ENCODE results near the gene SUSD6. TPM values are rescaled to one million over a fixed set of nuclear protein-coding genes. Genes with fewer than 3 reads are reported as not detected.

The SUSD6 gene
- total and polyA plus RNA-seq, 2 donors (not counting 1 experiment from before 2014, with no cell fraction given), result 62.3 to 97.8 TPM

DNA sequence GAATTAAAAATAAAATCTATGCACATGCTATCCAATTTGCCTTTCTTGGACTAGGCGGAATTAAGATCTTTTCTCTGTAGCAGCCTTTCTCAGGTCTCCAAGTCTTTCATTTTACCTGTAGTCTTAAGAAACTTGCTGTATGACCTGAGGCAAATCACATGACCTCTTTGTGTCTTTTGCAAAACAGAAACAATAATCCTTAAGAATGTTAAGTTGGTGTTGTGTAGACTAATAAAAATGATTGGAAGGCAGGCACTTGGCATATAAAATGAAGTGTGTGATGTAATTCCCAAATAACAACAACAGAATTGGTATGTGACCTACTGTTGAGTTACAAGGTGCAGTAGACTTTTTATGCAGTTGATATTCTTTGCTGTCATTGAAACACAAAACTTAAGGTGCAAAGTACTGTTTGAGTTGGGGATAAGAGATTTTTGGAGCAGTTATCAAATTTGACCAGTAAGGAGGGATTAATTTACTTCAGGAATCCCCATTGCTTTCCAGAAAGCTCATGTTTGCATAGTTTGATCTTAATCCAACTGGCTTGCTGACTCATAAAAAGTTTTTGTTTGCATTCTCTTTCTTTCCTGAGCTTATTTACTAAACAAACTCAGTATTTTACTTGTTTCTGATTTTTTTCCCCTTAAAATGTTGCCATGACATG is 51.4 kb downstream of the SUSD6 start:
- peaks cover 7 to 47% of the 10 kb centered on the region in 2 experiments for H3K36me3 ChIP-seq (replicated peaks in 1 of 2; ENCODE audit: control extremely low read depth in 1 of 2, control insufficient read depth in 1 of 2, extremely low read depth in 1 of 2, insufficient read depth in 2 of 2, low read length in 1 of 2)
- H3K4me3 Mint-ChIP-seq, result no peak overlapping the region
- no peak overlapping the region for H3K9ac ChIP-seq (ENCODE audit: low read length)
- intact Hi-C loops (cut with micrococcal nuclease), result no loop called here
- ChIA-PET CTCF (no interaction called here), POLR2A (no interaction called here)
- DNase-seq (no peak), ATAC-seq (ENCODE audit: low read depth) (no peak)
- no peaks in the 10 kb centered on the region for H3K27me3 Mint-ChIP-seq
- peaks cover 79% of the 10 kb centered on the region for H4K20me1 ChIP-seq (ENCODE audit: control insufficient read depth, insufficient read depth, low read length, poor library complexity, severe bottlenecking)
- peak overlapping the region; percentile 54 for H3K27ac Mint-ChIP-seq
- H3K4me1 ChIP-seq (ENCODE audit: control insufficient read depth in 2 of 2, insufficient read depth in 2 of 2, low read length in 2 of 2), result peaks cover 46 to 68% of the 10 kb centered on the region in 2 donors
- H3K4me1 Mint-ChIP-seq, result peaks cover 81% of the 10 kb centered on the region
- peak overlapping the region in 1 of 2 donors; percentile 80 for H3K27ac ChIP-seq (ENCODE audit: low read length in 2 of 2)
- H3K4me2 ChIP-seq (replicated peaks; ENCODE audit: low read depth, low read length, poor library complexity, severe bottlenecking), result no peak overlapping the region
- H3K4me3 ChIP-seq (ENCODE audit: control extremely low read depth in 1 of 5, extremely low read depth in 1 of 5, insufficient read depth in 1 of 5, low read depth in 2 of 5, low read length in 4 of 5), result no peak overlapping the region
- TF ChIP-seq EZH2 (IDR thresholded peaks at IDR 0.05; ENCODE audit: borderline replicate concordance, insufficient read depth, low read depth, low read length, poor library complexity, severe bottlenecking), result no peak
- TF ChIP-seq, protein P1, sequence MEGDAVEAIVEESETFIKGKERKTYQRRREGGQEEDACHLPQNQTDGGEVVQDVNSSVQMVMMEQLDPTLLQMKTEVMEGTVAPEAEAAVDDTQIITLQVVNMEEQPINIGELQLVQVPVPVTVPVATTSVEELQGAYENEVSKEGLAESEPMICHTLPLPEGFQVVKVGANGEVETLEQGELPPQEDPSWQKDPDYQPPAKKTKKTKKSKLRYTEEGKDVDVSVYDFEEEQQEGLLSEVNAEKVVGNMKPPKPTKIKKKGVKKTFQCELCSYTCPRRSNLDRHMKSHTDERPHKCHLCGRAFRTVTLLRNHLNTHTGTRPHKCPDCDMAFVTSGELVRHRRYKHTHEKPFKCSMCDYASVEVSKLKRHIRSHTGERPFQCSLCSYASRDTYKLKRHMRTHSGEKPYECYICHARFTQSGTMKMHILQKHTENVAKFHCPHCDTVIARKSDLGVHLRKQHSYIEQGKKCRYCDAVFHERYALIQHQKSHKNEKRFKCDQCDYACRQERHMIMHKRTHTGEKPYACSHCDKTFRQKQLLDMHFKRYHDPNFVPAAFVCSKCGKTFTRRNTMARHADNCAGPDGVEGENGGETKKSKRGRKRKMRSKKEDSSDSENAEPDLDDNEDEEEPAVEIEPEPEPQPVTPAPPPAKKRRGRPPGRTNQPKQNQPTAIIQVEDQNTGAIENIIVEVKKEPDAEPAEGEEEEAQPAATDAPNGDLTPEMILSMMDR (IDR thresholded peaks at IDR 0.05), result no peak
- WGBS (ENCODE audit: insufficient coverage), result no CpG with 5 or more reads among the region's 1 CpG
- H2AFZ ChIP-seq (ENCODE audit: insufficient read depth, low read depth, low read length, poor library complexity, severe bottlenecking), result no peak overlapping the region
- H3K9me3 Mint-ChIP-seq (ENCODE audit: insufficient read depth), result no peaks in the 10 kb centered on the region
- H3K27me3 ChIP-seq (replicated peaks in 1 of 4; ENCODE audit: control extremely low read depth in 1 of 4, control insufficient read depth in 3 of 4, insufficient read depth in 4 of 4, low read length in 3 of 4), result no peaks in the 10 kb centered on the region
- H3K79me2 ChIP-seq (ENCODE audit: control insufficient read depth, insufficient read depth, low read length), result peaks cover 99% of the 10 kb centered on the region
- H3K9me3 ChIP-seq (ENCODE audit: control extremely low read depth in 1 of 3, control insufficient read depth in 2 of 3, insufficient read depth in 1 of 3, low read length in 2 of 3), result peaks cover 0 to 9% (median 0%) of the 10 kb centered on the region in 3 donors

- no peak overlapping the region for H2AFZ ChIP-seq (ENCODE audit: insufficient read depth, low read depth, low read length, poor library complexity, severe bottlenecking)
- peaks cover 5 to 45% of the 10 kb centered on the region in 2 experiments for H3K36me3 ChIP-seq (replicated peaks in 1 of 2; ENCODE audit: control extremely low read depth in 1 of 2, control insufficient read depth in 1 of 2, extremely low read depth in 1 of 2, insufficient read depth in 2 of 2, low read length in 1 of 2)
- Mint-ChIP-seq H3K27ac (no peak overlapping the region), H3K4me3 (no peak overlapping the region), H3K9me3 (ENCODE audit: insufficient read depth) (no peaks in the 10 kb centered on the region), H3K27me3 (no peaks in the 10 kb centered on the region), H3K4me1 (peaks cover 82% of the 10 kb centered on the region)
- no peak overlapping the region for H3K4me2 ChIP-seq (replicated peaks; ENCODE audit: low read depth, low read length, poor library complexity, severe bottlenecking)
- H3K4me3 ChIP-seq (ENCODE audit: control extremely low read depth in 1 of 5, extremely low read depth in 1 of 5, insufficient read depth in 1 of 5, low read depth in 2 of 5, low read length in 4 of 5), result no peak overlapping the region
- H3K79me2 ChIP-seq (ENCODE audit: control insufficient read depth, insufficient read depth, low read length), result peaks cover 99% of the 10 kb centered on the region
- no CpG with 5 or more reads among the region's 3 CpGs for WGBS (ENCODE audit: insufficient coverage)
- ATAC-seq (ENCODE audit: low read depth) (no peak), DNase-seq (no peak)
- ChIA-PET POLR2A (no interaction called here), CTCF (interaction anchor here (2.0 kb wide), 1 partner anchor 10 kb away, joined by 5 read pairs; no protein-coding TSS in a partner anchor)
- TF ChIP-seq, protein P1 (IDR thresholded peaks at IDR 0.05), result no peak
- TF ChIP-seq EZH2 (IDR thresholded peaks at IDR 0.05; ENCODE audit: borderline replicate concordance, insufficient read depth, low read depth, low read length, poor library complexity, severe bottlenecking), result no peak
- H4K20me1 ChIP-seq (ENCODE audit: control insufficient read depth, insufficient read depth, low read length, poor library complexity, severe bottlenecking), result peaks cover 79% of the 10 kb centered on the region
- peaks cover 51 to 73% of the 10 kb centered on the region in 2 donors for H3K4me1 ChIP-seq (ENCODE audit: control insufficient read depth in 2 of 2, insufficient read depth in 2 of 2, low read length in 2 of 2)
- intact Hi-C loops (cut with micrococcal nuclease), result no loop called here
- no peaks in the 10 kb centered on the region for H3K27me3 ChIP-seq (replicated peaks in 1 of 4; ENCODE audit: control extremely low read depth in 1 of 4, control insufficient read depth in 3 of 4, insufficient read depth in 4 of 4, low read length in 3 of 4)
- no peak overlapping the region for H3K9ac ChIP-seq (ENCODE audit: low read length)
- peak overlapping the region in 1 of 2 donors; percentile 80 for H3K27ac ChIP-seq (ENCODE audit: low read length in 2 of 2)
- H3K9me3 ChIP-seq (ENCODE audit: control extremely low read depth in 1 of 3, control insufficient read depth in 2 of 3, insufficient read depth in 1 of 3, low read length in 2 of 3), result peaks cover 0 to 11% (median 0%) of the 10 kb centered on the region in 3 donors
Observed at GRCh38 chr14:69663300-69663643, 51.9 kb downstream of the SUSD6 start.

Data from B cell (primary cell).